IMR-90 (cell line): Measurements from ENCODE around the gene CDK14. TPM values are rescaled to one million over a fixed set of nuclear protein-coding genes. Genes with fewer than 3 reads are reported as not detected.

Source experiments
- ATAC-seq: fragments of 200-7000 bp; cut with Tn5 transposase; 2 replicates; pipeline ENCODE4 v1.9.1; 2020; ENCODE audit warnings: low read depth, mild to moderate bottlenecking, moderate library complexity
- BruUV-seq: library from RNA; stranded (reverse); fragments of 400-500 nt; replicated peaks from 2 replicates; lab custom pipeline; 2021; lab: Mats Ljungman, UMichigan
- CTCF ChIA-PET: fragments of 300-600 bp; formaldehyde crosslinking; extraction: SDS; loops from one replicate; lab custom pipeline; 2021; ENCODE audit warnings: antibody characterized with exemption; lab: Yijun Ruan, JAX
- POLR2A ChIA-PET: fragments of 300-600 bp; sonication (Branson Sonifier 250); formaldehyde crosslinking; loops from one replicate; lab custom pipeline; 2022; ENCODE audit warnings: antibody characterized with exemption; ENCODE audit not compliant: unreplicated experiment; lab: Charles Lee
- DNase-seq: peaks from one replicate; pipeline ENCODE4 v3.0.0; 2013
- H2AFZ ChIP-seq: replicated peaks from 2 replicates; pipeline ENCODE3; 2013; ENCODE audit warnings: low read length, mild to moderate bottlenecking; ENCODE audit not compliant: poor library complexity
- H2AK5ac ChIP-seq: 2 replicates; pipeline ENCODE4 v1.6.1; 2013; ENCODE audit warnings: low read depth, low read length, inconsistent platforms
- H2AK9ac ChIP-seq: replicated peaks from 2 replicates; pipeline ENCODE3; 2013; ENCODE audit warnings: mild to moderate bottlenecking, low read depth, low read length, moderate library complexity; ENCODE audit not compliant: poor library complexity
- H2BK120ac ChIP-seq: 2 replicates; pipeline ENCODE4 v1.6.1; 2013; ENCODE audit warnings: low read depth, low read length, inconsistent platforms
- H2BK15ac ChIP-seq: 3 replicates; pipeline ENCODE4 v1.6.1; 2013; ENCODE audit warnings: low read depth, low read length, inconsistent platforms
- H2BK20ac ChIP-seq: 2 replicates; pipeline ENCODE4 v1.6.1; 2013; ENCODE audit warnings: low read depth, mild to moderate bottlenecking, inconsistent platforms, low read length, moderate library complexity
- H2BK5ac ChIP-seq: 2 replicates; pipeline ENCODE4 v1.6.1; 2013; ENCODE audit warnings: mild to moderate bottlenecking, low read depth, low read length, inconsistent platforms; ENCODE audit not compliant: poor library complexity, severe bottlenecking
- H3K14ac ChIP-seq: replicated peaks from 2 replicates; pipeline ENCODE4 v1.6.1; 2013; ENCODE audit warnings: low read depth, low read length, inconsistent platforms
- H3K18ac ChIP-seq: 2 replicates; pipeline ENCODE4 v1.6.1; 2013; ENCODE audit warnings: low read depth, low read length, control low read depth
- H3K23ac ChIP-seq: 2 replicates; pipeline ENCODE4 v1.6.1; 2013; ENCODE audit warnings: low read depth, low read length, inconsistent platforms
- H3K27ac ChIP-seq: 2 replicates; pipeline ENCODE4 v1.5.1; 2013; ENCODE audit warnings: mild to moderate bottlenecking, control low read depth, low read length; ENCODE audit not compliant: insufficient read depth
- H3K27me3 ChIP-seq: 2 replicates; pipeline ENCODE4 v1.6.1; 2013; ENCODE audit warnings: low read length; ENCODE audit not compliant: control insufficient read depth, insufficient read depth
- H3K36me3 ChIP-seq: 2 replicates; pipeline ENCODE4 v1.6.1; 2013; ENCODE audit warnings: low read length, mixed read lengths; ENCODE audit not compliant: control insufficient read depth, insufficient read depth
- H3K4ac ChIP-seq: 2 replicates; pipeline ENCODE4 v1.6.1; 2013; ENCODE audit warnings: low read depth, low read length, inconsistent platforms
- H3K4me1 ChIP-seq: 2 replicates; pipeline ENCODE4 v1.6.1; 2013; ENCODE audit warnings: low read length, mixed read lengths; ENCODE audit not compliant: control insufficient read depth, insufficient read depth
- H3K4me2 ChIP-seq: 2 replicates; pipeline ENCODE4 v1.6.1; 2013; ENCODE audit warnings: low read depth, mild to moderate bottlenecking, control low read depth, low read length, moderate library complexity
- H3K4me3 ChIP-seq: 2 replicates; pipeline ENCODE4 v1.5.1; 2013; ENCODE audit warnings: low read depth, mild to moderate bottlenecking, control low read depth, low read length, moderate library complexity; ENCODE audit not compliant: insufficient read depth
- H3K56ac ChIP-seq: 2 replicates; pipeline ENCODE4 v1.6.1; 2013; ENCODE audit warnings: low read length, inconsistent platforms; ENCODE audit not compliant: insufficient read depth; ENCODE audit errors: extremely low read depth
- H3K79me1 ChIP-seq, 2 experiments: 2 replicates each; pipeline ENCODE4 v1.6.1; 2013; ENCODE audit warnings: low read length in 2 of 2, inconsistent platforms in 1 of 2, low read depth in 1 of 2
- H3K9ac ChIP-seq: 2 replicates; pipeline ENCODE4 v1.6.1; 2013; ENCODE audit warnings: low read depth, low read length, control low read depth
- H3K9me1 ChIP-seq: 2 replicates; pipeline ENCODE4 v1.6.1; 2013; ENCODE audit warnings: low read length, inconsistent platforms; ENCODE audit not compliant: insufficient read depth
- H3K9me3 ChIP-seq: 2 replicates; pipeline ENCODE4 v1.6.1; 2013; ENCODE audit warnings: low read length; ENCODE audit not compliant: control insufficient read depth, insufficient read depth
- H4K20me1 ChIP-seq: 2 replicates; pipeline ENCODE4 v1.6.1; 2013; ENCODE audit warnings: low read length, inconsistent platforms; ENCODE audit not compliant: insufficient read depth
- H4K5ac ChIP-seq: 2 replicates; pipeline ENCODE4 v1.6.1; 2013; ENCODE audit warnings: mild to moderate bottlenecking, low read depth, low read length, control low read depth
- H4K8ac ChIP-seq, 2 experiments: 2 replicates each; pipeline ENCODE4 v1.6.1; 2013; ENCODE audit warnings: low read depth in 2 of 2, low read length in 2 of 2, control low read depth in 1 of 2, inconsistent platforms in 1 of 2
- H4K91ac ChIP-seq: 2 replicates; pipeline ENCODE4 v1.6.1; 2013; ENCODE audit warnings: low read depth, low read length, inconsistent platforms; ENCODE audit not compliant: insufficient read depth
- FOS ChIP-seq: fragments of 150-350 bp; IDR thresholded peaks from 2 replicates; pipeline ENCODE4 v1.6.1; 2016; ENCODE audit warnings: low read depth, low read length
- MAFK ChIP-seq: IDR thresholded peaks from 2 replicates; pipeline ENCODE4 v1.6.1; 2012; ENCODE audit warnings: low read depth, low read length, improper control_type of control experiment
- MXI1 ChIP-seq: IDR thresholded peaks from 2 replicates; pipeline ENCODE4 v1.6.1; 2012; ENCODE audit warnings: low read depth, mild to moderate bottlenecking, low read length, moderate library complexity, borderline replicate concordance
- POLR2A ChIP-seq: IDR thresholded peaks from 2 replicates; pipeline ENCODE4 v1.6.1; 2012; ENCODE audit warnings: mild to moderate bottlenecking, low read depth, low read length
- RAD21 ChIP-seq: IDR thresholded peaks from 2 replicates; pipeline ENCODE4 v1.6.1; 2012; ENCODE audit warnings: low read length, improper control_type of control experiment
- SMC3 ChIP-seq: fragments of 150-350 bp; IDR thresholded peaks from 2 replicates; pipeline ENCODE4 v1.6.1; 2016; ENCODE audit warnings: low read depth, mild to moderate bottlenecking, antibody characterized with exemption, low read length, moderate library complexity
- WGBS, 2 experiments: methylation state at CpG; one replicate each; pipeline versions ENCODE4 v1.1.5 to v1.1.7; 2013; ENCODE audit warnings: missing lambda C conversion rate in 2 of 2; ENCODE audit not compliant: insufficient read length in 1 of 2; ENCODE audit errors: extremely low coverage in 2 of 2; 5-methylcytosine and 5-hydroxymethylcytosine counted together
- dilution Hi-C: fragments of 300-500 bp; cut with HindIII; formaldehyde crosslinking; loops from one replicate; pipeline ENCODE4 v1.14.3; 2018; ENCODE audit warnings: low sequenced_read_pairs; ENCODE audit not compliant: unreplicated experiment
- in situ Hi-C: fragments of 300-500 bp; cut with MboI; formaldehyde crosslinking; loops from 3 replicates; pipeline ENCODE4 v1.14.3; 2019; ENCODE audit warnings: low sequenced_read_pairs, inconsistent platforms, mixed read lengths
- intact Hi-C: fragments of 100-400 bp; cut with micrococcal nuclease; formaldehyde crosslinking; loops from 2 replicates; pipeline ENCODE4 v1.10.0; 2022
- polyA plus RNA-seq, 3 experiments: library from polyadenylated mRNA; depleted of rRNA; stranded (reverse); fragments of >200 nt; gene quantifications; 2 replicates each; pipeline ENCODE4 v1.2.3, GENCODE V29; 2012; ENCODE audit warnings: low replicate concordance in 1 of 3
- total RNA-seq: library from RNA; depleted of rRNA; stranded (reverse); fragments of >200 nt; gene quantifications from 2 replicates; pipeline ENCODE4 v1.2.3, GENCODE V29; 2012
- TF ChIP-seq, protein P1 (sequence below): conservative IDR thresholded peaks from 2 replicates; pipeline ENCODE4 v1.5.1; 2012; ENCODE audit warnings: mild to moderate bottlenecking, low read depth, low read length, improper control_type of control experiment

Gene CDK14
- total and polyA plus RNA-seq, 2 of the 4 experiments (the other 2 are of a cell fraction) = 10.1 to 29.6 TPM

DNA sequence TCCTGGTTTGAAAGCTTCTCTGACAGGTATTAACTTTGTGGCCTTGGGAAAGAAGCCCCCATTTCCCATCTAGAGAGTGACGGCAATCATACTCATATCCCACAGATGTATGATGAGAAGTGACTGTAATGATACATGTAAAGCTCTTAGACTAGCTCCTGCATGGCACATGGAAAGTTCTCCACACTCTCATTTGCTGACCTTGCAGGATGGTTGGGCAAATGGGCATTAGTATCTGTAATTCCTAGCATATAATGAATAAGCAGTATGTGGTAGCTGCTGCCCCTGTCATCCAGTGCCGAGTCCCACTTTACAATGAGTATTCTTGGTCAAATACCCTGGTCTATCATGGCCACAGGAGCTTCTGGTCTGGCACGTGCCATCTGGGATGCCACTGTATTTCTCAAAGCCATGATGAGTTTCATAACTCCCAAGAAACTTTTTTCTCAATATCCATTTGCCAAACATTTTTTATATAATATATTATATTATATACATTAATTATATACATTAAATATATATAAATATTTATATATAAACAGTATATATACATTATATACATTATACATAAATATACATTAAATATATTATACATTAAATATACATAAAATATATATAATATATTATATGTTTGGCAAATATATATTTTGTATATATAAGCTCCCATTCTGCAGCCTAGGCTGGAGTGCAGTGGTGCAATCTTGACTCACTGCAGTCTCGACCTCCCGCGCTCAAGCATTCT, 561.6 kb downstream of the CDK14 start:
- no CpG with 5 or more reads among the region's 6 CpGs for WGBS, 2 experiments
- POLR2A ChIA-PET = no interaction called here

More for the DNA sequence above, 561.6 kb downstream of the CDK14 start:
- Histone ChIP-seq H3K9me1 (peaks cover 3% of the 10 kb centered on the region; the same call in 1 of the 2 replicates), H4K8ac (no peak overlapping the region), H4K91ac (no peak overlapping the region), H4K5ac (no peak overlapping the region), H3K4me3 (no peak overlapping the region), H3K23ac (no peak overlapping the region), H2AK5ac (peak overlapping the region; percentile 18; the same call in 1 of the 2 replicates), H2BK120ac (no peak overlapping the region), H3K9ac (no peak overlapping the region), H3K9me3 (no peaks in the 10 kb centered on the region), H3K36me3 (no peaks in the 10 kb centered on the region), H3K4me1 (no peaks in the 10 kb centered on the region), H2AFZ (no peak overlapping the region), H3K18ac (no peak overlapping the region), H3K4ac (no peak overlapping the region), H3K27me3 (no peaks in the 10 kb centered on the region), H3K56ac (no peak overlapping the region), H3K27ac (no peak overlapping the region), H2BK5ac (no peak overlapping the region), H3K4me2 (no peak overlapping the region), H4K20me1 (no peaks in the 10 kb centered on the region), H2BK15ac (no peak overlapping the region), H3K79me1 (no peaks in the 10 kb centered on the region; a peak in 1 of 4 replicates), H2BK20ac (no peak overlapping the region), H3K14ac (no peak overlapping the region), H2AK9ac (no peak overlapping the region)
- dilution Hi-C loops = no loop called here
- intact Hi-C loops = no loop called here
- in situ Hi-C loops = no loop called here
- no peak for DNase-seq
- no peak for ATAC-seq
- BruUV-seq = no TSS peak
- TF ChIP-seq SMC3 = no peak
- TF ChIP-seq POLR2A = no peak
- TF ChIP-seq MAFK = peak; percentile 62; the same call in 1 of the 2 replicates
- TF ChIP-seq, protein P1, sequence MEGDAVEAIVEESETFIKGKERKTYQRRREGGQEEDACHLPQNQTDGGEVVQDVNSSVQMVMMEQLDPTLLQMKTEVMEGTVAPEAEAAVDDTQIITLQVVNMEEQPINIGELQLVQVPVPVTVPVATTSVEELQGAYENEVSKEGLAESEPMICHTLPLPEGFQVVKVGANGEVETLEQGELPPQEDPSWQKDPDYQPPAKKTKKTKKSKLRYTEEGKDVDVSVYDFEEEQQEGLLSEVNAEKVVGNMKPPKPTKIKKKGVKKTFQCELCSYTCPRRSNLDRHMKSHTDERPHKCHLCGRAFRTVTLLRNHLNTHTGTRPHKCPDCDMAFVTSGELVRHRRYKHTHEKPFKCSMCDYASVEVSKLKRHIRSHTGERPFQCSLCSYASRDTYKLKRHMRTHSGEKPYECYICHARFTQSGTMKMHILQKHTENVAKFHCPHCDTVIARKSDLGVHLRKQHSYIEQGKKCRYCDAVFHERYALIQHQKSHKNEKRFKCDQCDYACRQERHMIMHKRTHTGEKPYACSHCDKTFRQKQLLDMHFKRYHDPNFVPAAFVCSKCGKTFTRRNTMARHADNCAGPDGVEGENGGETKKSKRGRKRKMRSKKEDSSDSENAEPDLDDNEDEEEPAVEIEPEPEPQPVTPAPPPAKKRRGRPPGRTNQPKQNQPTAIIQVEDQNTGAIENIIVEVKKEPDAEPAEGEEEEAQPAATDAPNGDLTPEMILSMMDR = no peak
- TF ChIP-seq MXI1 = no peak
- TF ChIP-seq FOS = no peak
- no peak for TF ChIP-seq RAD21
- CTCF ChIA-PET = no interaction called here
